ENCODE results near the gene CCZ1B. TPM values are rescaled to one million over a fixed set of nuclear protein-coding genes. Genes with fewer than 3 reads are reported as not detected.
"Not testable (repeated sequence)": the region's sequence is repeated elsewhere in the genome, so short reads cannot be mapped to it uniquely, and the experiment has no call there.

CCZ1B gene
- 55.2 TPM for polyA plus RNA-seq (2013, experiment 1 of 2; ENCODE audit: insufficient read length)
- 58.4 TPM for polyA plus RNA-seq (2013, experiment 2 of 2; ENCODE audit: insufficient read length)

- DNase-seq, result peak; percentile 84
Observed at GRCh38 chr7:6826151-6826550, at the start of gene CCZ1B. Gene CCZ1B (minus strand): TSS chr7:6826275. CDS start chr7:6826197, 78 bp downstream.

GRCh38 chr7:6875022-6875421, 48.9 kb upstream of the CCZ1B start:
- not testable (repeated sequence) for DNase-seq

- not testable (repeated sequence) for DNase-seq
Observed at GRCh38 chr7:6872246-6872945, 46.3 kb upstream of the CCZ1B start.

- not testable (repeated sequence) for DNase-seq
Observed at GRCh38 chr7:6871421-6872144, 45.5 kb upstream of the CCZ1B start.

GRCh38 chr7:6864751-6865150, 38.7 kb upstream of the CCZ1B start:
- not testable (repeated sequence) for DNase-seq

GRCh38 chr7:6864188-6864587, 38.1 kb upstream of the CCZ1B start:
- not testable (repeated sequence) for DNase-seq

- not testable (repeated sequence) for DNase-seq
Observed at GRCh38 chr7:6862876-6863275, 36.8 kb upstream of the CCZ1B start.

GRCh38 chr7:6857721-6858314, 31.7 kb upstream of the CCZ1B start:
- peak; percentile 32 for DNase-seq

- DNase-seq, result not testable (repeated sequence)
Observed at GRCh38 chr7:6855563-6856131, 29.6 kb upstream of the CCZ1B start.

GRCh38 chr7:6854747-6855562, 28.9 kb upstream of the CCZ1B start:
- peak; percentile 10 for DNase-seq

GRCh38 chr7:6853681-6854080, 27.6 kb upstream of the CCZ1B start:
- not testable (repeated sequence) for DNase-seq

- not testable (repeated sequence) for DNase-seq
Observed at GRCh38 chr7:6849127-6849526, 23.1 kb upstream of the CCZ1B start.

GRCh38 chr7:6847751-6848150, 21.7 kb upstream of the CCZ1B start:
- not testable (repeated sequence) for DNase-seq

GRCh38 chr7:6845971-6846449, 19.9 kb upstream of the CCZ1B start:
- not testable (repeated sequence) for DNase-seq

- DNase-seq, result not testable (repeated sequence)
Observed at GRCh38 chr7:6843654-6844053, 17.6 kb upstream of the CCZ1B start.

GRCh38 chr7:6843092-6843491, 17.0 kb upstream of the CCZ1B start:
- DNase-seq, result not testable (repeated sequence)

GRCh38 chr7:6842278-6842921, 16.3 kb upstream of the CCZ1B start:
- DNase-seq, result not testable (repeated sequence)

GRCh38 chr7:6837081-6837480, 11.0 kb upstream of the CCZ1B start:
- DNase-seq, result not testable (repeated sequence)

- not testable (repeated sequence) for DNase-seq
Observed at GRCh38 chr7:6835521-6835920, 9.4 kb upstream of the CCZ1B start.

GRCh38 chr7:6833636-6834035, 7.6 kb upstream of the CCZ1B start:
- no peak for DNase-seq

- no peak for DNase-seq
Observed at GRCh38 chr7:6831018-6831725, 5.1 kb upstream of the CCZ1B start.

All from fibroblast of skin of scalp (primary cell).